GM10266 (cell line): ENCODE measurements around the gene ATP5PF.

ENCODE experiments used
- DNase-seq: peaks from one replicate; pipeline ENCODE4 v3.0.0; 2012; ENCODE audit errors: extremely low spot score
- TF ChIP-seq, protein P1 (sequence below): IDR thresholded peaks from 2 replicates; pipeline ENCODE4 v1.5.1; 2012; ENCODE audit warnings: mild to moderate bottlenecking, low read depth; ENCODE audit not compliant: control insufficient read depth, insufficient read depth; ENCODE audit errors: missing control alignments

ATP5PF gene

DNA sequence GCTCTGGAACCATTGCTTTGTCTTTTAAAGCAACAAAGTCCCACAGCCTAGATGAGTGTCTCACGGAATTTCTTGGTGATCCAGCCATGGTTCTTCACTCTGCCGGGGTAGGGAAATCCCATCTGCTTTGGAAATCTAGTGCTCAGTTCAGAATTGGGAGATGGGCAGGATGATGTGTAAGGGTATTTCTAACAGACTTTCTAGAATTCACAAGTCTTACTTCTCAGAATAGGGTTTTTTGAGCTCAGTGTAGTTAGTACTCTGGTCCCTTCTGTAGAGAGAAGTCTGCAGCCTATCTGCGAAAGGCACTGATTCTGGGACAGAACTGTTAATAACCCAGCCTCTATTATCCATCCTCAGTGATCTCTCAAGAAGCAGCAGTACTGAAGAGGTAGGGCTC, 25.4 kb upstream of the ATP5PF start:
- TF ChIP-seq, protein P1, sequence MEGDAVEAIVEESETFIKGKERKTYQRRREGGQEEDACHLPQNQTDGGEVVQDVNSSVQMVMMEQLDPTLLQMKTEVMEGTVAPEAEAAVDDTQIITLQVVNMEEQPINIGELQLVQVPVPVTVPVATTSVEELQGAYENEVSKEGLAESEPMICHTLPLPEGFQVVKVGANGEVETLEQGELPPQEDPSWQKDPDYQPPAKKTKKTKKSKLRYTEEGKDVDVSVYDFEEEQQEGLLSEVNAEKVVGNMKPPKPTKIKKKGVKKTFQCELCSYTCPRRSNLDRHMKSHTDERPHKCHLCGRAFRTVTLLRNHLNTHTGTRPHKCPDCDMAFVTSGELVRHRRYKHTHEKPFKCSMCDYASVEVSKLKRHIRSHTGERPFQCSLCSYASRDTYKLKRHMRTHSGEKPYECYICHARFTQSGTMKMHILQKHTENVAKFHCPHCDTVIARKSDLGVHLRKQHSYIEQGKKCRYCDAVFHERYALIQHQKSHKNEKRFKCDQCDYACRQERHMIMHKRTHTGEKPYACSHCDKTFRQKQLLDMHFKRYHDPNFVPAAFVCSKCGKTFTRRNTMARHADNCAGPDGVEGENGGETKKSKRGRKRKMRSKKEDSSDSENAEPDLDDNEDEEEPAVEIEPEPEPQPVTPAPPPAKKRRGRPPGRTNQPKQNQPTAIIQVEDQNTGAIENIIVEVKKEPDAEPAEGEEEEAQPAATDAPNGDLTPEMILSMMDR = no peak
- DNase-seq = no peak

GRCh38 chr21:25759573-25759972, 24.9 kb upstream of the ATP5PF start:
- TF ChIP-seq, protein P1 = no peak

GRCh38 chr21:25757531-25757930, 22.8 kb upstream of the ATP5PF start:
- no peak for DNase-seq
- TF ChIP-seq, protein P1 = no peak

More at GRCh38 chr21:25759573-25759972, 24.9 kb upstream of the ATP5PF start:
- no peak for DNase-seq

- TF ChIP-seq, protein P1 = no peak
- DNase-seq = no peak
Measured at GRCh38 chr21:25756190-25756932, 21.7 kb upstream of the ATP5PF start.

DNA sequence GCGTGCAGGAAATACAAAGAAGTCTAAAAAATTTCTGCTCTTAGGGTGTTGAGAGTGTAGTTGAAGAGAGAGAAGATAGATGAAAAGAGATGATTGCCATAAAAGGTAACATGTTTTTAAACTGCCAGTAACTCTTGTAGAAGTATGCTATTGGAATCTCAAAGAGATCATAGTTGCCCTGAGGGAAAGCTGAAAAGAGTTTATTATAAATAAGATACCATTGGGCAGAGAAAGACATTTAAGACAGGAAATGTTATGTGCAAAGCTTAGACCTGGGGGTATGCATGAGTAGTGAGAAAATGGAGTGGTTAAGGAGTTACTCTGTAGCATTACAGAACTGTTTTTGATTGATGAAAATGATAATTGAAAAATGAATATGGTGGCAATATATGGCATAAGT, 17.7 kb upstream of the ATP5PF start:
- DNase-seq = no peak
- TF ChIP-seq, protein P1 = no peak

DNA sequence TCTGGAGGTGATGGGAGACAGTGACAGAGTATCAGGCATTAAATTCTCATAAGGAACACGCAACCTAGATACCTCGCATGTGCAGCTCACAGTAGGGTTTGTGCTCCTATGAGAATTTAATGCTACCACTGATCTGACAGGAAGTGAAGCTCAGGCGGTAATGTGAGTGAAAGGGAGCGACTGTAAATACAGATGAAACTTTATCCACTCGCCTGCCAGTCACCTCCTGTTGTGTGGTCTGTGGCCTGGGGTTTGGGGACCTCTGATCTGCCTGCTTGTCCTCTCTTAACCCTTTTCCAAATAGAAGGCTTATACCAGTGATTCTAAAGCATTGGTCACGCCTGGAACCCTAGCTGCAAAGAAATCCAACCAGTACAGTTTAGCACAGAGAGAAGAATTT, 15.4 kb upstream of the ATP5PF start:
- TF ChIP-seq, protein P1 = no peak
- no peak for DNase-seq

- TF ChIP-seq, protein P1 = no peak
- DNase-seq = no peak
Measured at GRCh38 chr21:25744854-25745253, 10.2 kb upstream of the ATP5PF start.
